Stimulated activated CD8-positive, alpha-beta memory T cell treated with anti-CD3 and anti-CD28 coated beads, Interleukin-15, amount 100 ng/mL, for 24 hours (primary cell): Measurements from ENCODE around the gene NFATC2.
"Not testable (repeated sequence)": the region's sequence is repeated elsewhere in the genome, so short reads cannot be mapped to it uniquely, and the experiment has no call there.

Source experiments
- DNase-seq: peaks from one replicate; pipeline ENCODE4 v3.0.0-alpha.2; 2020; ENCODE audit warnings: low read depth

Gene NFATC2

GRCh38 chr20:51540074-51540473, 2.4 kb downstream of the NFATC2 start:
- DNase-seq: not testable (repeated sequence)

GRCh38 chr20:51536116-51537069, 6.1 kb downstream of the NFATC2 start:
- no peak for DNase-seq

- no peak for DNase-seq
Measured at GRCh38 chr20:51535674-51536073, 6.8 kb downstream of the NFATC2 start.

DNA sequence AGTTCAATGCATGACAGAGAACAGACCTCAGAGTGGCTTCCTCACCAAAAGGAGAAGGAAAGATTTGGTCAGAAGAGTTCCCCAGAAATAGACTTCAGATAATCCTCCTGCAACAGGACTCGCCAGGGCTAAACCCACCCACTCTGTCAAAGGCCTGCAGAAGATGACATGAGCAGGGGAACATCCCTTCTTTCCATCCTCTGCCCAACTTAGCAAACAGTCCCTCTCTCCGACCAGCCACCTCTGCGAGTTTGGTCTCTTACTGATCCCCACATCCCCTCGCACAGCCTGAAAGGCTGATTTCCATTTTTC, 7.5 kb downstream of the NFATC2 start:
- no peak for DNase-seq

- DNase-seq: no peak
Measured at GRCh38 chr20:51533291-51534172, 9.0 kb downstream of the NFATC2 start.

- no peak for DNase-seq
Measured at GRCh38 chr20:51532577-51533191, 9.8 kb downstream of the NFATC2 start.

- no peak for DNase-seq
Measured at GRCh38 chr20:51531712-51532456, 10.6 kb downstream of the NFATC2 start.

- DNase-seq: peak; percentile 35
Measured at GRCh38 chr20:51531141-51531710, 11.3 kb downstream of the NFATC2 start.

DNA sequence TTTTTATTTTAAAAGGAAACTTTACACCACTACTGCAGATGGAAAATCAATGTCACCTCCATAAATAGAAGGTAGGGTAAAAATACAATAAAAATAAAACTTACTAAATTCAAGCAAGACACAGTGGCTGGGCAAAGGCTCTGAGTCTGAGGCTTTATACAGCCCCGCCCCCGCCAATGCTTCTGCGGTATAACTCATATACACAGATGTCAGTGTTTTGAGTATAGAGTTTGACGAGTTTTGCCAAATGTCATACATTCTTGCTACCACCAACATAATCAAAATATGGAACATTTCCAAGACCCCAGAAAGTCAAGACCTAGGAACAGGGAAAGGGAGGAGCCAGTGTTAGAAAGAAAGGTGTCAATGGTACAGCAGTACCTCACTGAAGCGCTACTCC, 12.8 kb downstream of the NFATC2 start:
- DNase-seq: peak; percentile 40

DNA sequence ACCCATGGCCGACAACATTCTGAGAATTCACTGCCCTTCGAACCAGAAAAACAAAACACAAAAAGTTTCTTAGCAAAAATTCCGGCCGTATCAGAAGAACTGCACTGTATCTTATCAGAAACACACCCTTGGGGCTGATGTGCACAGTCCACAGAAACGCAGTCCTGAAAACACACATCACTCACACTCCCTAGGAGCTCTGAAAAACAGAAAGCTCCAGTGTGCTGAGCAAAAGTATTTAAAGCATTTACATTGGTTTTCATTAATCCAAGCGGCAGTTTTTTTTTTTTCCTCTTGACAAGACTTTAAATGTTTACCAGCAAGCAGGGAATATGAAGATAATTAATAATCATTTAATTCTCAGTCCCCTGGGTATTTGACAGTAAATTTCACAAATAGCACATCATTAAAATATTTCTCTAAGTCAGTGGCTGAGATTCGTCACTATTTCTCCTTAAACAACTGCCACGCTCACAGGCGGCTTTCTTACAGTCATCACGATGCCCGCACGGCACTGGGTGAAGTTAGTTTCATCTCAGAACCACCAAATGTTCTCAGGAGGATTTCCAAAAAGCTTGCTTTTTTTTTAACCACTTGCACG, 13.3 kb downstream of the NFATC2 start:
- DNase-seq: no peak

- DNase-seq: no peak
Measured at GRCh38 chr20:51528263-51529027, 14.1 kb downstream of the NFATC2 start.

DNA sequence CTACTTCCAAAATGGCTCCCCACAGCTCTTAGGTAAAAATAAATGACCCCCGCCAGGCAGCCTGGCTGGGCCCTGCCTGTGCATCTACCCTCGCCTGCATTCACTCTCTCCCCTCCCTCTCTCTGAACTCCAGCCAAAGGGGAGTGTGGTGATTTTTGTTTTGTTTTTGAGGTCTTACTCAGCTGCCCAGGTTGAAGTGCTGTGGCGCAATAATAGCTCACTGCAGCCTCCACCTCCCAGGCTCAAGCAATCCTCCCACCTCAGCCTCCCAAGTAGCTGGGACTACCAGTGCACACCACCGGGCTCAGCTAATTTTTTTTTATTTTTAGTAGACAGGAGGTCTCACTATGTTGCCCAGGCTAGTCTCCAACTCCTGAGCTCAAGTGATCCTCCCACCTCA, 15.8 kb downstream of the NFATC2 start:
- no peak for DNase-seq

GRCh38 chr20:51526106-51526470, 16.4 kb downstream of the NFATC2 start:
- no peak for DNase-seq

DNA sequence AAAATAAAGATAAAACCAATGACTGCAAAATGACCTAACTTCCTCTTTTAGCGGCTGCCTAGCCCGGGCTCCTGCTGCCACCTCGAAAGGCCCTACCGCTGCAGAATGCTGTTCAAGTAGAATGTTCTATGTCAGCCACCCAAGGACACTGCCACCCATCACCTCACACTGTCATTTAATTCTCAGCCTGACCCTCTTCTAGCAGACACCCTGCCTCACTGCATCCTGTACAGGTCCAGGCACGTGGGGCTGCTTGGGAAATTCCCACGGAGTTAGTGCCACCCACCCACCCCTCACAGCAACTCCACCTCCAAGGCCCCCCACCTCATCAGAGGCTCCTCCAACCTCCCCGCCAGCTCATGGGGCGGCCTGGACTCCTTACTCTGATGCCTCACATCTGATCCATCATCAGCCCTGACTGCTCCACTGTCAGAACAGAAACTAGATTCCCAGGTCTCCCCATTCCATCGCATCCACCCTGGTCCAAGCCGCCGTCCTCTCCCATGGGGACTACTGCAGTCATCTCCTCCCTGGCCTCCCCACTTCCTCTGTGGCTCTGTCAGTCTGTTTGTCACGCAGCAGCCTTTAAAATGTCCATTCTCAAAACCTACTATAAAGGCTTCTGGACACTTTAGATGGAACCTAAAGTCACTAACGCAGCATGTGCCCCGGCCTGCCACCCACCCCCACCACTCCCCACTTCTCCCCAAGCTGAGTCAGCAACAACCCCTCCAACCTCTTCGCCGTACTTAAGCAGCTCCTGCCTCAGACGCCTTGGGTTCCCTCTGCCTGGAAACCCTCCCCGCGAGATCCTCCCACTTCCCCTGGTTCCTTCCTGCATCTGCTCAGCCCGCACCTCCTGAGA, 17.0 kb downstream of the NFATC2 start:
- no peak for DNase-seq

GRCh38 chr20:51523276-51524013, 19.1 kb downstream of the NFATC2 start:
- DNase-seq: no peak

DNA sequence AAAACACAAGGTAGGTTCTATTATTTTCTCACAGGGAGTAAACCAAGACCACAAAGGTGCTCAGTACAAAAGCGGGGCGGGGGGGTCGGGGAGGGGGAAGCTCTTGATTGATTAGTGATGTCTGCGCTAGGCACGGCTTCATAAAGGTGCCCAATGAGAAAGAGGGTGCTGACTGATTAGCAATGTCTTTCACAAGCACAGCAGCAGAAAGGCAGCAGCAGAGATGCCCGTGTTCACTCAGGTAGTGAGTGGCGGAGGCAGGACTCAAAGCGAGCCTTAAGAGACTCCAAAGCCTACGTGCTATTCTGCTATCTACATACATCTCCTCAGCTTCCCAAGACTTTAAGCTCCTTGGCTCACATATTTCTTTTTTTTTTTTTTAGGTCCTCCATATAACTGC, 20.3 kb downstream of the NFATC2 start:
- DNase-seq: no peak

- no peak for DNase-seq
Measured at GRCh38 chr20:51517839-51518238, 24.7 kb downstream of the NFATC2 start.

DNA sequence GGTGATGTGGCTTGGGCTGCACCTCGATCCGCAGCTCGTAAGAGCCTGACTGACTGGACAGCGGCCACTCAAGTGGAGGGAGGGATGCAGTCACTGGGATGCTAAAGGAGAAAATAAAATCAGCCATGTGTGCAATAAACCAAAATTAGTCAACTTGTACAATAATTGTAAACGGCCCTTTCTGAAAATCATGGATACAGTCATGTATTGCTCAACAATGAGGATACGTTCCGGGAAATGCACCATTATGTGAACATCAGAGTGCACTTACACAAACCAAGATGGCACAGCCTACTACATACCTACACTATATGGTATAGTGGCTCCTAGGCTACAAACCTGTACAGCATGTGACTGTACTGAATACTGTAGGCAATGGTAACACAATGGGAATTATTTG, 25.7 kb downstream of the NFATC2 start:
- no peak for DNase-seq

GRCh38 chr20:51514836-51515235, 27.7 kb downstream of the NFATC2 start:
- DNase-seq: no peak
